ENCODE measurements around the gene GSTM4.

Gene GSTM4

GRCh38 chr1:109616391-109616790 is 39.5 kb upstream of the GSTM4 start:
- no peak for DNase-seq (ENCODE audit: extremely low read depth, low read depth)
- no peak for TF ChIP-seq CTCF (IDR thresholded peaks at IDR 0.05; ENCODE audit: low read depth, low read length)

GRCh38 chr1:109617291-109617801 is 38.6 kb upstream of the GSTM4 start:
- DNase-seq (ENCODE audit: extremely low read depth, low read depth) = peak; percentile 60
- no peak for TF ChIP-seq CTCF (IDR thresholded peaks at IDR 0.05; ENCODE audit: low read depth, low read length)

GRCh38 chr1:109618661-109619575 is 37.0 kb upstream of the GSTM4 start:
- no peak for TF ChIP-seq CTCF (IDR thresholded peaks at IDR 0.05; ENCODE audit: low read depth, low read length)

GRCh38 chr1:109619576-109620400 is 36.1 kb upstream of the GSTM4 start, which contains the start of the genes AMPD2 and GNAT2:
Gene AMPD2 (plus strand): TSS chr1:109619837. CDS start chr1:109621176, 1,339 bp downstream.
Gene GNAT2 (minus strand): TSS chr1:109619616. CDS start chr1:109612870, 6,746 bp downstream.
- TF ChIP-seq CTCF (IDR thresholded peaks at IDR 0.05; ENCODE audit: low read depth, low read length) = no peak
- DNase-seq (ENCODE audit: extremely low read depth, low read depth) = peak; percentile 67

More at GRCh38 chr1:109618661-109619575, 37.0 kb upstream of the GSTM4 start:
- DNase-seq (ENCODE audit: extremely low read depth, low read depth) = no peak

- no peak for DNase-seq (ENCODE audit: extremely low read depth, low read depth)
- TF ChIP-seq CTCF (IDR thresholded peaks at IDR 0.05; ENCODE audit: low read depth, low read length) = no peak
Observed at GRCh38 chr1:109620401-109620791, 35.5 kb upstream of the GSTM4 start.

GRCh38 chr1:109620841-109621286 is 35.0 kb upstream of the GSTM4 start:
- no peak for TF ChIP-seq CTCF (IDR thresholded peaks at IDR 0.05; ENCODE audit: low read depth, low read length)
- DNase-seq (ENCODE audit: extremely low read depth, low read depth) = peak; percentile 80
